DMS53 treated with DMSO at 0.1 percent for 48 hours (cell line): ENCODE measurements around the gene OR2T4.

Source experiments
- DNase-seq: peaks from one replicate; lab custom pipeline; 2025; ENCODE audit not compliant: unreplicated experiment; lab: John Stamatoyannopoulos, UW

OR2T4 gene

GRCh38 chr1:248361121-248361715 is at the start of gene OR2T4:
TSS of gene OR2T4 (plus strand) at chr1:248361665. CDS start at chr1:248361665, 0 bp downstream.
- DNase-seq, result no peak

- no peak for DNase-seq
These were observed 44.7 kb upstream of the OR2T4 start for GRCh38 chr1:248316796-248317195.

- DNase-seq, result no peak
These were observed 37.0 kb upstream of the OR2T4 start, which contains the start of gene OR2M7 for GRCh38 chr1:248324468-248324867. TSS of gene OR2M7 (minus strand) at chr1:248324568. CDS start at chr1:248324568, 0 bp downstream.

GRCh38 chr1:248343451-248343850 is 18.0 kb upstream of the OR2T4 start:
- DNase-seq, result no peak

- no peak for DNase-seq
These were observed 13.0 kb upstream of the OR2T4 start, which contains the start of gene OR14C36 for GRCh38 chr1:248348475-248348874. TSS of gene OR14C36 (plus strand) at chr1:248348775. CDS start at chr1:248348775, 0 bp downstream.

GRCh38 chr1:248359415-248359814 is 2.0 kb upstream of the OR2T4 start:
- DNase-seq, result no peak

GRCh38 chr1:248366609-248367008 is 5.1 kb downstream of the OR2T4 start:
- DNase-seq, result no peak

- no peak for DNase-seq
These were observed 10.9 kb downstream of the OR2T4 start for GRCh38 chr1:248372394-248372793.

- no peak for DNase-seq
These were observed 12.3 kb downstream of the OR2T4 start for GRCh38 chr1:248373761-248374160.

GRCh38 chr1:248375446-248375845 is 14.0 kb downstream of the OR2T4 start, which contains the start of gene OR2T6:
TSS of gene OR2T6 (plus strand) at chr1:248375746. CDS start at chr1:248387609, 11,863 bp downstream.
- no peak for DNase-seq

- DNase-seq, result no peak
These were observed 15.5 kb downstream of the OR2T4 start for GRCh38 chr1:248376916-248377315.

GRCh38 chr1:248380854-248381253 is 19.4 kb downstream of the OR2T4 start:
- DNase-seq, result no peak

GRCh38 chr1:248388426-248388825 is 27.0 kb downstream of the OR2T4 start:
- no peak for DNase-seq

- no peak for DNase-seq
These were observed 31.6 kb downstream of the OR2T4 start for GRCh38 chr1:248393050-248393449.

GRCh38 chr1:248402748-248403147 is 41.3 kb downstream of the OR2T4 start, which contains the start of gene OR2T1:
TSS of gene OR2T1 (plus strand) at chr1:248403048. CDS start at chr1:248406148, 3,100 bp downstream.
- DNase-seq, result no peak

GRCh38 chr1:248404024-248404423 is 42.6 kb downstream of the OR2T4 start:
- peak; percentile 12 for DNase-seq

- no peak for DNase-seq
These were observed 45.5 kb downstream of the OR2T4 start for GRCh38 chr1:248406721-248407692.
